Tongue (tissue), 1 donor: Measurements from ENCODE around the gene TMEM63A. TPM values are rescaled to one million over a fixed set of nuclear protein-coding genes. Genes with fewer than 3 reads are reported as not detected.

Source experiments
- total RNA-seq: library from RNA; depleted of rRNA; stranded (reverse); fragments of >200 nt; gene quantifications from one replicate; pipeline ENCODE4 v1.2.3, GENCODE V29; 2014

The TMEM63A gene
- total RNA-seq, 1 donor from 2014 or later = 39.3 TPM

Other genes with a start within 250 kb of the TMEM63A start
- gene ENAH, start 229.3 kb downstream of the TMEM63A start, total RNA-seq = 107 TPM
- 249 TPM for gene SRP9, start 104.6 kb downstream of the TMEM63A start, total RNA-seq
- 26.5 TPM for gene EPHX1, start 72.3 kb downstream of the TMEM63A start, total RNA-seq
- gene LEFTY1, start 6.8 kb upstream of the TMEM63A start, total RNA-seq = not detected
- gene PYCR2, start 41.9 kb upstream of the TMEM63A start, total RNA-seq = 22.1 TPM
- 2.6 TPM for gene LEFTY2, start 58.8 kb upstream of the TMEM63A start, total RNA-seq
- 39.7 TPM for gene SDE2, start 117.0 kb upstream of the TMEM63A start, total RNA-seq
- gene H3-3A, start 180.3 kb upstream of the TMEM63A start, total RNA-seq = 482 TPM